ENCODE data around the gene REXO5.
A peak's percentile ranks its signal among the peaks of the same experiment; 100 is the strongest.
"Not testable (repeated sequence)": the region's sequence is repeated elsewhere in the genome, so short reads cannot be mapped to it uniquely, and the experiment has no call there.

The REXO5 gene

GRCh38 chr16:20806168-20807050 is at the start of gene REXO5, which contains the start of gene ERI2:
Gene REXO5, plus strand, starts transcription at chr16:20806527. Its CDS starts 427 bp downstream, at chr16:20806954.
Gene ERI2, minus strand, starts transcription at chr16:20806472. Its CDS starts 42 bp downstream, at chr16:20806430.
- DNase-seq, result peak; percentile 62 to 71

- no peak for DNase-seq
Observed at GRCh38 chr16:20760346-20760745, 46.0 kb upstream of the REXO5 start.

GRCh38 chr16:20761175-20761574 is 45.2 kb upstream of the REXO5 start:
- no peak for DNase-seq

GRCh38 chr16:20762404-20763123 is 43.8 kb upstream of the REXO5 start:
- no peak for DNase-seq

- DNase-seq, result peak; percentile 37 to 52
Observed at GRCh38 chr16:20763461-20764232, 42.7 kb upstream of the REXO5 start, which contains the start of gene ACSM3. Gene ACSM3, plus strand, starts transcription at chr16:20764014. Its CDS starts 6,021 bp downstream, at chr16:20770035.

GRCh38 chr16:20764448-20764847 is 41.9 kb upstream of the REXO5 start:
- DNase-seq, result not testable (repeated sequence)

DNA sequence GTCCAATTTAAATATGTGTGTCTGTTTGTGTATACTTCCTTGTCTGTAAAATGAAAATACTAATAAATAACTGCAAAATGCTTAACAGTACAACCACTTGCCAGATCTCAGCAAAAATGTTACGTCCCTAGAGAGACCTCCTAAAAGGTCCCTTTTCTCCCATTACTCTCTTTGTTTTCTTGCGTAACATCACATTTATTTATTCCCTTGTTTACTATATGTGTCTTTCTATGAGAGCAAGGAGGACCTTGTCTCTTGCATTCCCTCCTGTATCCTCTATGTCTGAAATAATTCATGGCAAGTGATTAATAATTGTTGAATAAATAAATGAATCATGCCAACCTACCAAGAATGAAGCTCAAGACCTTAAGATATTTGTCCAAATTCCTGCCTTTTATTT is 40.6 kb upstream of the REXO5 start:
- no peak for DNase-seq

DNA sequence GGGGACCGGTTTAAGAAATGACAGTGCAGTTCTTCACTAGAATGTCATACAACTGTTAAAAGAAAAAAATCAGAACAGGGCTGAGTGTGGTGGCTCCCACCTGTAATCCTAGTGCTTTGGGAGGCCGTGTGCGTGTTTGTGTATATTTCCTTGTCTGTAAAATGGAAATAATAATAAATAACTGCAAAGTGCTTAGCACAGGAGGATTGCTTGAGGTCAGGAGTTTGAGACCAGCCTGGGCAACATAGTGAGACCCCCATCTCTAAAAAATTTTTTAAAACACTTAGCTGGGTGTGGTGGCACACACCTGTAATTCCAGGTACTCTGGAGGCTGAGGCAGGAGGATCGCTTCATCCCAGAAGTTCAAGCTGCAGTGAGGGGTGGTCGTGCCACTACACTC is 40.0 kb upstream of the REXO5 start:
- no peak for DNase-seq

GRCh38 chr16:20767577-20767976 is 38.8 kb upstream of the REXO5 start:
- DNase-seq, result no peak

GRCh38 chr16:20768121-20768520 is 38.2 kb upstream of the REXO5 start:
- no peak for DNase-seq

DNA sequence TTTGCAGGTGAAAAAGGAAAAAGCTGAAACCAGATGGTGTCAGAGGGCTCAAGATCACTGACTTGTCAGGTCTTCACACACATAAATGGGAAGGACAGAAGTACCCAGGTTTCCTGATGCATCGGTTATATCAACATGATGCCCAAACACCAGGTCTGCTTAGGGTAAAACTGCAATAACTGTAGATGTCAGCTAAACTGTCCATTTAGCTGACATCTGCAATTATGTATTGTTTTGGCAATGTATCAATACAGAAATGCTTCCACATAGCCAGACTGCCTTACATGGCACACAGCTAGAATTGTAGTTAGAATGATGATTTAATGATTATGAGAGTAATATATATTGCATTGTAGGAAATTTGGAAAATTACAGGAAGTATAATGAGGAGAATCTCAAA is 37.5 kb upstream of the REXO5 start:
- no peak for DNase-seq

GRCh38 chr16:20773679-20774078 is 32.6 kb upstream of the REXO5 start:
- no peak for DNase-seq

DNA sequence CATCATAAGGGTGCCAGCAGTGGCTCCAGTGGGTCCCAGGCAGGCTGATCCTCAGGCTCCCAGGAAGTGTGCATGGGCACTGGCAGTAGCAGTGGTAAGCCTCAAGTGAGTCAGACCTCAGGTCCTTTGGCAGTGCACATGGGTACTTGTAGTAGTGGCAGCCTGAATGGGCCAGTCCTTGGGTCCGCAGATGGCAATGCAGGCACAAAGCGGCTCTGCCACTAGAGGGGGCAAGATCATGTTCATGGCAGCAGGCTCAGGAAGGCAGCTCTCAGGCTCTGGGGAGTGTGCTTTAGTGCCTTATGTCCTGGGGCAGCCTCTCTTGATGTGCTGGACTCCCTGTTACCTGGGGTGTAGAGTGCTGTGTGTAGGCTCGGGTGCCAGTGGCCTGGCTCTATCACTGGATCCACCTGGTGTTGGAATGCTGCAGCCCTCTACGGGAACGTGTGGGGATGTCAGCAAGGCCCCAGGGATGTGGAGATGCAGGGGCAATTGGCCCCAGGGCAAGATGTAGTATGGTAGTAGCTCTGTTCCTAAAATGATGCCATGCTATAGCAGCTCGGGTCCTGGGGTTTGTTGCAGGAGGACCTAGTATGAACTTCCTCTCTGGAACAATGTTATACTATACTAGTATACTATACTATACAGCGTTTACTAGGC is 31.5 kb upstream of the REXO5 start:
- DNase-seq, result peak; percentile 51 to 63

DNA sequence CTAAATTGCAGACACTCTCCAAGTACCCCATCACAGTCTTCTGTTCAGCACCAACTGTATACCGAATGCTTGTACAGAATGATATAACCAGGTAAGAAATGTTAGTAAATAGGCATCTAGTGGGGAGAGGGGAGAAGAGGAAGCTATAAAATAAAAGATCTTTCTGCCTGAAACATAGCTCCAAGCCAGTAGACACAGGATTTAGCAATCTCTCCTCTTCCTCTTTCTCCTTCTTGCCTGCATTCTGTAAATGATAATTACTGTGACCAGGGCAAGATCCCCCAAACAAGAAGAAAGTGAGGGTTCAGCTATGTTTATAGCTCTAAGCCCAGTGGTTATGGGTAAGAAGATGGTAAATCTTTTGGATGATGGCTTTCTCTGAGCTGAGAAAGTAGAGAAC is 24.6 kb upstream of the REXO5 start:
- no peak for DNase-seq

GRCh38 chr16:20782470-20782869 is 23.9 kb upstream of the REXO5 start:
- no peak for DNase-seq

- no peak for DNase-seq
Observed at GRCh38 chr16:20784204-20784603, 22.1 kb upstream of the REXO5 start.

DNA sequence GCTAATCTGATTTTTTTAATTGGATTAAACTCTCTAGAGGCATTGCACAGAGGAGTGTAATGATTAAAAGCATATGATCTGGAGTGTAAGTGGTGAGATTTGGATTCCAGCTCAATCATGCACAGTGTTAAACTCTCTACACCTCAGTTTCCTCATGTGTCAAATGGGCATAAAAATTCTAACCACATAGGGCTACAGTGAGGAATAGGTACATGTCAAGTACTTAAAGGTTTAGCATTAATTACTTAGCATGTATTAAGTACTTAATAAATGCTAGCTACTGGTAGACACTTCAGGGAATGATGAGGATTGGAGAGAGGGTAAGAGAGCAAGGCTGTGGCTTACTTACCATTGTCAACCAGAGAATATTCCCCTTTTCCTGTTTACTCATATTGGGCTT is 17.2 kb upstream of the REXO5 start:
- DNase-seq, result no peak

DNA sequence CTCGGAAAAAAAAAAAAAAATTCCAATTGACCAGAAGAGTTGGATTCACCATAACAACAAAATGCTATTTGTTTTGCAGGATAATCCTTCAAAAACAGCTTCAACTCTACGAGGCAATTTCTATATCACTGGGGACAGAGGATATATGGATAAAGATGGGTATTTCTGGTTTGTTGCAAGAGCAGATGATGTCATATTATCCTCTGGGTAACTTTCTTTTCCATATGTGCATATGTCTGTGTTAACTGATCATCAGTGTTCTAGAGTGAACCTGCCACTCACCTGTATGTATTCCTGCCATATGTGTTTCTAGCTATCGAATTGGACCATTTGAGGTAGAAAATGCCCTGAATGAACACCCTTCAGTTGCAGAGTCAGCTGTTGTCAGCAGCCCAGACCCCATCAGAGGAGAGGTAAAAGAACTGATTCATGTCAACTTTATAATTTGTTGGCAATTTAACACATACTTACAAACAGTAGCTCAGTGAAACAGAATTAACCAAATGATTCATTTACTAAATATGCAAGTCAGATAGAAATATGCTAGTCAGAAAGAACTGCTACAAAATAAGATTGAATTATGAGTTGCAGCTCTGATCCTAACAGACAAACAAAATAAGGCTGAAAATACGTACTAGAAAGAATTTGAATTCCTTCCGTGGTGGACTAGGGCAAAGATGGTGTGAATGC is 14.3 kb upstream of the REXO5 start:
- DNase-seq, result no peak

GRCh38 chr16:20798364-20798763 is 8.0 kb upstream of the REXO5 start:
- no peak for DNase-seq

- DNase-seq, result no peak
Observed at GRCh38 chr16:20799599-20799998, 6.7 kb upstream of the REXO5 start.

DNA sequence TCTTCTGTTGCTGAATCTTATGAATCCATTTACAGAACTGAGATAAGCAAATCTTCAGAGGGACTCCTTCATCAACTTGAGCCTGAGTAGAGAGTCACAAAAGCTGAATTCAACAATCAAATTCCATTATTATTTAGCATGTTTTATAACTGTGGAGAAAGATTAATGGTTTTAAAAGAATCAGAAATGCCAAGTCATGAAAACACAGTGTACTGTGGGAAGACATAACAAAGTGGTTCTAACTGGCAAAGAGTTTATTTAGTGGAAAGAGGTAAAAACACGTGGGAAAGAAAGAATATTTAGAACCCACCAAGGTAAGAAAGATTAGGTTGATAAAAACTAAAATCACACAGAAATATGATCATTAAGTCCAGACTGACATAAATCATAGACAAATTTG is 5.0 kb upstream of the REXO5 start:
- DNase-seq, result no peak

DNA sequence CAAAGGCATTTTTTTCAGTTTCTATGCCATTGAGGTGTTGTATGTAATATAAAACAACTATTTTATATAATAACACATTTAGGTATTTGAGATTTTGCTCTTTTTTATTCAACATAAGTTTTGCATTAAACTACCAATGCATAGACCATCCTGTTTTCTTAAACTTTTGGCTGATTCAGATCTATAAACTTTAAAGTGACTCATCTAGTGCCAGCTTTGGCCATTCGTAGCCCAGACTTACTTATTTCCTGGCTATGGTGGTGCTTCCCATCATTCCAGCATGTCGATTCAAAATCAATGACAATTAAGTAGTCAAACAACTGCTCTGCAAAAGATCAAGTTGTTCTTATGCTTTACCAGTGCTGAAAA is 3.2 kb upstream of the REXO5 start:
- no peak for DNase-seq

All from stimulated activated CD4-positive, alpha-beta T cell treated with anti-CD3 and anti-CD28 coated beads, Interleukin-2, amount 100 ng/mL, for 48 hours (primary cell).